ENCODE data around the gene FPR2. TPM values are rescaled to one million over a fixed set of nuclear protein-coding genes. Genes with fewer than 3 reads are reported as not detected.

The FPR2 gene
- total and polyA plus RNA-seq, 12 donors, result 0.17 to 5.8 (median 0.64) TPM; not detected in 1

DNA sequence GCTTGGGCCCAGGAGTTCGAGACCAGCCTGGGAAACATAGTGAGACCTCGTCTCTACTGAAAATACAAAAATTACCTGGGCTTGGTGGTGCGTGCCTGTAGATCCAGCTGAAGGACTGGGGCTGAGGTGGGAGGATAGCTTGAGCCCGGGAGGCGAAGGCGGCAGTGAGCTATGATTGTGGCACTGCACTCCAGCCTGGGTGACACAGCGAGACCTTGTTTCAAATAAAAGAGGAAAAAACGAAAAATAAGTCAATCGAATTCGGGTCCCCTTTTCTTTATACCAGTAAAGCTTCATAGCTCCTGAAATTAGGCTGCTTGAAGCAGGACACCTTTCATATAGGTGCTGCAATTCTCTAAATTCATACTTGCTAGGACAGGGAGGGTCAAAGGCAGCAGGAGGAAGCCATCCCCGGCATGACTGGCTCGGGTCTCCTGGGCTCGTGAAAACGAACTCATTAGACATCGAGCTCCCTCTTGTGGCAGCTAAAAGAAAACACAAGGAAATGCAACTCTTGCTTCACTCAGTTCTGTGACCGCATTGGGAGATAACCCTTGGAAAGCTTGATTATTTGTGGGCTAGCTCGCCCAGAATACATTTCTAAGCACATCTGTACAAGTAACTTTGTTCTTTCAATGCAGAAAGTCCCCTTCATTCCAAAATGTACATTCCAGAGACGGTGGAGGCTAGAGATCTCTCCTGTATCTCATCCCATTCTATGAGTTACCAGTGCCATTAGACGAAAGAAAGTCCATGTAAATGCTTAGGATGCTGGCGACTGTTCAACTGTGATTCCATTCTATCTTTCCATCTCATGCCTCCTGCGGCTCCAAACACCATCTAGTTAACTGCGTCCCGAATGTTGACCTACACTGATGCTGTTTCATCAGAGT is 16.8 kb downstream of the FPR2 start:
- DNase-seq (peak; percentile 47 to 78), ATAC-seq (peak; percentile 74 to 97 (median 94))
- peaks cover 0 to 23% (median 3%) of the 10 kb centered on the region in 7 donors for H3K27me3 ChIP-seq
- H3K27ac ChIP-seq, result no peak overlapping the region
- H3K36me3 ChIP-seq, result no peaks in the 10 kb centered on the region
- H3K9me3 ChIP-seq, result peaks cover 0 to 13% (median 0%) of the 10 kb centered on the region in 11 donors
- no peak overlapping the region for H3K4me3 ChIP-seq
- intact Hi-C loops (cut with DNase I), result loop anchor here in 7 of 10 donors (1.0 to 10.0 kb wide), 8 partner anchors 65 to 306 kb away; partner anchors contain the start of gene CEACAM18 (in 2 of the 7)
- WGBS, 2 donors, result 30 to 33% methylated on average over 23 of the region's 23 CpGs
- peaks cover 0 to 33% (median 8%) of the 10 kb centered on the region in 9 donors for H3K4me1 ChIP-seq
- TF ChIP-seq, protein P1, sequence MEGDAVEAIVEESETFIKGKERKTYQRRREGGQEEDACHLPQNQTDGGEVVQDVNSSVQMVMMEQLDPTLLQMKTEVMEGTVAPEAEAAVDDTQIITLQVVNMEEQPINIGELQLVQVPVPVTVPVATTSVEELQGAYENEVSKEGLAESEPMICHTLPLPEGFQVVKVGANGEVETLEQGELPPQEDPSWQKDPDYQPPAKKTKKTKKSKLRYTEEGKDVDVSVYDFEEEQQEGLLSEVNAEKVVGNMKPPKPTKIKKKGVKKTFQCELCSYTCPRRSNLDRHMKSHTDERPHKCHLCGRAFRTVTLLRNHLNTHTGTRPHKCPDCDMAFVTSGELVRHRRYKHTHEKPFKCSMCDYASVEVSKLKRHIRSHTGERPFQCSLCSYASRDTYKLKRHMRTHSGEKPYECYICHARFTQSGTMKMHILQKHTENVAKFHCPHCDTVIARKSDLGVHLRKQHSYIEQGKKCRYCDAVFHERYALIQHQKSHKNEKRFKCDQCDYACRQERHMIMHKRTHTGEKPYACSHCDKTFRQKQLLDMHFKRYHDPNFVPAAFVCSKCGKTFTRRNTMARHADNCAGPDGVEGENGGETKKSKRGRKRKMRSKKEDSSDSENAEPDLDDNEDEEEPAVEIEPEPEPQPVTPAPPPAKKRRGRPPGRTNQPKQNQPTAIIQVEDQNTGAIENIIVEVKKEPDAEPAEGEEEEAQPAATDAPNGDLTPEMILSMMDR (IDR thresholded peaks at IDR 0.05), result peak; percentile 64 to 81 (median 76)

DNA sequence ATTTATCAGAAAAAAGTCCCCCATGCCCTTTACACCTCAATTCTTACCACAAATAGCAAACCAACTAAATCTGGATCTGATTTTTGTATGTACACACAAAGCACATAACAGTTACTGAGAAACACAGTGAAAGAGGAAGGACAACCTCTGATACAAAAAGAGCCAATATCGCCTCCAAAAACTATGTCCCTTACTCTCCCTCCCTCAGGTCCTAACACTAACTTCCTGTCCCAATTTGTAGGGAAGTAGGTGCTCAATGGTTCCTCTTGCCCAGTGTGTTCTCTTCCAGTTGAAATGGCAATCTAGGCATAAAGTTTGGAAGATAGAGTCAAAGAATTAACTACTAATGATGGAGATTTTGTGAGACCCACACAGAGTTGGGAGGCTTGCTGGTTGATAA is 18.2 kb downstream of the FPR2 start:
- Histone ChIP-seq H3K36me3 (no peaks in the 10 kb centered on the region), H3K27me3 (peaks cover 0 to 21% (median 0%) of the 10 kb centered on the region in 7 donors), H3K4me1 (peaks cover 0 to 44% (median 9%) of the 10 kb centered on the region in 9 donors), H3K9me3 (no peaks in the 10 kb centered on the region), H3K4me3 (no peak overlapping the region), H3K27ac (no peak overlapping the region)
- WGBS, 2 donors, result 70 to 84% methylated on average over 1 of the region's 1 CpG
- intact Hi-C loops (cut with DNase I), result loop anchor here in 6 of 10 donors (2.0 to 10.0 kb wide), 7 partner anchors 66 to 307 kb away; partner anchors contain the start of gene CEACAM18 (in 2 of the 6)
- TF ChIP-seq, protein P1 (IDR thresholded peaks at IDR 0.05), result no peak
- DNase-seq (no peak), ATAC-seq (no peak)

DNA sequence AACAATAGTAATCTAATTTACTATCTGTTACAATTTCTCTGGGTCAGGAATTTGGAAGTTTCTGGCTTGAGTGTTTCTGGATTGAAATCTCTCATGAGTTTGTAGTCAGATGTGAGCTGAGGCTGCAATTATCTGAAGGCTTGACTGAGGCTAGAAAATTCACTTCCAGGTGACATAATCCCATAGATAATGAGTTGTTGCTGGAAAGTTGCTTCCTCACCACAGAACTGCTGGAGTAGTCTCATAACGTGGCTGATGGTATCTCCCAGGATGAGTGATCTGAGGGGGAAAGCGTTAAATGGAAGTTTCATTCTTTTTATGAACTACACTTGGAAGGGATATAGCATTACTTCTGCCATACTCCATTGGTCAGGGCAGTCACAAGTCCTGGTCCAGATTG is 18.7 kb downstream of the FPR2 start:
- no peak for ATAC-seq
- intact Hi-C loops (cut with DNase I), result loop anchor here in 7 of 10 donors (2.0 to 10.0 kb wide), 7 partner anchors 67 to 307 kb away; partner anchors contain the start of gene CEACAM18 (in 4 of the 7)
- Histone ChIP-seq H3K27ac (no peak overlapping the region), H3K27me3 (peaks cover 0 to 17% (median 0%) of the 10 kb centered on the region in 7 donors), H3K4me3 (no peak overlapping the region), H3K9me3 (no peaks in the 10 kb centered on the region), H3K4me1 (peaks cover 0 to 49% (median 9%) of the 10 kb centered on the region in 9 donors), H3K36me3 (no peaks in the 10 kb centered on the region)
- WGBS, 2 donors, result 43 to 64% methylated on average over 2 of the region's 2 CpGs
- no peak for DNase-seq
- TF ChIP-seq, protein P1 (IDR thresholded peaks at IDR 0.05), result no peak

DNA sequence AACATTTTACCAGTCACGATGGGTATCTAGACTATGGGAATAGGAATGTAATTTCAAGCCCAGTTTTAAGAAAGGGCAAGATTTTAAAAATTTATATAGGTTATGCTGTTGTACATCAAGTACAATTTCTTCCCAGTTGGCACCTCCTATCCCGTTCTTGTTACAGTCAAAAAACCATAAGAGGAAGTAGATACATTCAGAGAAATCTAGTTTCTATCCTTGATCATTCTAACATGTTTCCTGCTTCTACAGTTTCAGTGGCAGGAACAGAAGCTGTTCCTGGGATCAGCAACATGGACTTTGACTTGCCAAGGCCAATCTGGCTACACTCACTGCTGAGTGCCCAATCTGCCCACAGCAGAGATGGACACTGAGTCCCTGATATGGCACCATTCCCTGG is 19.3 kb downstream of the FPR2 start:
- intact Hi-C loops (cut with DNase I), result loop anchor here in 2 of 10 donors (10.0 kb wide), 1 partner anchor 305 kb away; the partner anchor contains the start of gene CEACAM18 (in 2 of the 2)
- no peaks in the 10 kb centered on the region for H3K36me3 ChIP-seq
- 54 to 61% methylated on average over 2 of the region's 2 CpGs for WGBS, 2 donors
- TF ChIP-seq, protein P1 (IDR thresholded peaks at IDR 0.05), result no peak
- H3K9me3 ChIP-seq, result no peaks in the 10 kb centered on the region
- H3K27ac ChIP-seq, result no peak overlapping the region
- peaks cover 0 to 52% (median 11%) of the 10 kb centered on the region in 9 donors for H3K4me1 ChIP-seq
- no peak for ATAC-seq
- H3K4me3 ChIP-seq, result no peak overlapping the region
- DNase-seq, result no peak
- H3K27me3 ChIP-seq, result peaks cover 0 to 12% (median 0%) of the 10 kb centered on the region in 7 donors

All from heart right ventricle (tissue), 16 donors.